Gastrocnemius medialis (tissue), 4 donors: ENCODE results near the gene MYH7B.

Source experiments
- CTCF ChIP-seq, 5 experiments: fragments of 450-650 bp in 3 of 5; fragments of 200-600 bp in 2 of 5; sonication (generic) in 2 of 5; IDR thresholded peaks in 4 of 5; conservative IDR thresholded peaks in 1 of 5; 1 replicate in 4 of 5; 2 replicates in 1 of 5; pipeline ENCODE4 v1.5.1; 2016 to 2019; ENCODE audit warnings: antibody characterized with exemption in 5 of 5, mild to moderate bottlenecking in 3 of 5, moderate library complexity in 3 of 5
- POLR2A ChIP-seq, 2 donors: fragments of 450-650 bp; IDR thresholded peaks; one replicate each; pipeline ENCODE4 v1.6.1; 2017; ENCODE audit warnings: antibody characterized with exemption in 2 of 2, mild to moderate bottlenecking in 2 of 2, moderate library complexity in 2 of 2

- TF ChIP-seq CTCF (IDR thresholded peaks at IDR 0.05 in 4 of 5, conservative IDR thresholded peaks at IDR 0.05 in 1 of 5), result no peak
- no peak for TF ChIP-seq POLR2A (IDR thresholded peaks at IDR 0.05)
Observed at GRCh38 chr20:34971561-34972235, 16.0 kb downstream of the MYH7B start.
